Lung (tissue), 12 donors: Measurements from ENCODE around the gene ARHGEF28. TPM values are rescaled to one million over a fixed set of nuclear protein-coding genes. Genes with fewer than 3 reads are reported as not detected.

Source experiments
- ATAC-seq: fragments of 200-7000 bp; cut with Tn5 transposase; one replicate; pipeline ENCODE4 v1.9.1; 2020; ENCODE audit warnings: moderate number of reproducible peaks; ENCODE audit not compliant: insufficient read depth, low FRiP score
- DNase-seq, 3 donors: peaks; one replicate each; pipeline ENCODE4 v3.0.0-alpha.2; 2013 to 2017
- H3K27ac ChIP-seq, 2 donors: one replicate each; pipeline ENCODE4 v1.5.1; 2013; ENCODE audit warnings: mild to moderate bottlenecking in 2 of 2, moderate library complexity in 2 of 2, control low read depth in 1 of 2, inconsistent platforms in 1 of 2, low read depth in 1 of 2, low read length in 1 of 2
- H3K27me3 ChIP-seq, 3 donors: one replicate each; pipeline ENCODE4 v1.5.1; 2013; ENCODE audit warnings: low read length in 2 of 3; ENCODE audit not compliant: control insufficient read depth in 3 of 3, insufficient read depth in 3 of 3
- H3K36me3 ChIP-seq, 4 donors: one replicate each; pipeline ENCODE4 v1.5.1; 2013; ENCODE audit warnings: low read length in 4 of 4, mild to moderate bottlenecking in 1 of 4, moderate library complexity in 1 of 4; ENCODE audit not compliant: control insufficient read depth in 4 of 4, insufficient read depth in 4 of 4
- H3K4me1 ChIP-seq, 5 donors: one replicate each; pipeline ENCODE4 v1.5.1; 2013; ENCODE audit warnings: low read length in 5 of 5, mild to moderate bottlenecking in 2 of 5, moderate library complexity in 1 of 5; ENCODE audit not compliant: control insufficient read depth in 5 of 5, insufficient read depth in 5 of 5
- H3K4me3 ChIP-seq: one replicate; pipeline ENCODE4 v1.5.1; 2013; ENCODE audit warnings: mild to moderate bottlenecking, control low read depth, moderate library complexity
- H3K9ac ChIP-seq, 2 donors: one replicate each; pipeline ENCODE4 v1.5.1; 2013; ENCODE audit warnings: low read length in 2 of 2, control low read depth in 1 of 2; ENCODE audit not compliant: insufficient read depth in 1 of 2
- H3K9me3 ChIP-seq, 4 donors: one replicate each; pipeline ENCODE4 v1.5.1; 2013; ENCODE audit warnings: low read length in 3 of 4, mild to moderate bottlenecking in 1 of 4, moderate library complexity in 1 of 4; ENCODE audit not compliant: control insufficient read depth in 4 of 4, insufficient read depth in 3 of 4
- CTCF ChIP-seq: IDR thresholded peaks from 2 replicates; pipeline ENCODE4 v1.5.1; 2012; ENCODE audit warnings: mild to moderate bottlenecking; ENCODE audit errors: control extremely low read depth, extremely low read depth
- WGBS, 2 donors: extraction: QIAGEN DNeasy Blood & Tissue Kit; methylation state at CpG; one replicate each; pipeline ENCODE4 v1.1.7; 2013; 5-methylcytosine and 5-hydroxymethylcytosine counted together
- polyA plus RNA-seq, 2 donors: library from polyadenylated mRNA; stranded (reverse); fragments of 200-250 nt; gene quantifications; one replicate each; pipeline ENCODE4 v1.2.1, GENCODE V29; 2013
- total RNA-seq, 2 donors: library from RNA; depleted of rRNA in 1 of 2; stranded (reverse); fragments of >200 nt in 1 of 2; gene quantifications; one replicate each; pipeline ENCODE4 v1.2.1, GENCODE V29; 2014 to 2021
- donor health status: control.
- donor health status: control.
- donor health status: Bipolar disorder and iron deficiency.
- donor health status: healthy.
- donor health status: DM: yes; HTN: yes; CAD: no.

The ARHGEF28 gene
- total and polyA plus RNA-seq, 4 donors: 3.0 to 13.0 (median 10.0) TPM

DNA sequence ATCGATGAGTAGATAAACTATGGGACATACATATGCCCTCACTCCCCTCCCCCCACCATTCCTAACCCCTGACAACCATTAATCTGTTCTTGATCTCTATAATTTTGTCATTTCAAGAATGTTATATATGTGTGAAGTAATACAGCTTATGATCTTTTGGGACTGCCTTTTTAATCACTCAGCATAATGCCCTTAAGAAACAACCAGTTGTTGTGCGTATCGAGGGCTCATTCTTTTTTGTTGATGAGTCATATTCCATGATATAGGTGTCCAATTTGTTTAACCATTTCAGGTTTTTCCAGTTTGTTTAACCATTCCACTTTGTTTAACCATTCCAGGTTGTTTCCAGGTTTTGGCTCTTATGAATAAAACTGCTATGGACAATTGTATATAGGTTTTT lies 75.6 kb downstream of the ARHGEF28 start:
- DNase-seq (no peak), ATAC-seq (no peak)
- Histone ChIP-seq H3K27me3 (no peaks in the 10 kb centered on the region), H3K9me3 (no peaks in the 10 kb centered on the region), H3K36me3 (no peaks in the 10 kb centered on the region), H3K4me3 (no peak overlapping the region), H3K27ac (no peak overlapping the region), H3K9ac (no peak overlapping the region), H3K4me1 (no peaks in the 10 kb centered on the region)
- WGBS, 2 donors: 86 to 92% methylated on average over 3 of the region's 3 CpGs
- no peak for TF ChIP-seq CTCF

GRCh38 chr5:73702534-73702933 lies 76.5 kb downstream of the ARHGEF28 start:
- Histone ChIP-seq H3K4me3 (no peak overlapping the region), H3K27me3 (no peaks in the 10 kb centered on the region), H3K9ac (no peak overlapping the region), H3K9me3 (peaks cover 0 to 2% (median 0%) of the 10 kb centered on the region in 4 donors), H3K36me3 (no peaks in the 10 kb centered on the region), H3K4me1 (no peaks in the 10 kb centered on the region), H3K27ac (no peak overlapping the region)
- TF ChIP-seq CTCF: no peak
- ATAC-seq (no peak), DNase-seq (no peak)
- 75 to 88% methylated on average over 1 of the region's 1 CpG for WGBS, 2 donors

- no peaks in the 10 kb centered on the region for H3K36me3 ChIP-seq
- no peak overlapping the region for H3K27ac ChIP-seq
- no peak overlapping the region for H3K4me3 ChIP-seq
- H3K27me3 ChIP-seq: no peaks in the 10 kb centered on the region
- no peak overlapping the region for H3K9ac ChIP-seq
- H3K4me1 ChIP-seq: no peaks in the 10 kb centered on the region
- H3K9me3 ChIP-seq: peaks cover 0 to 2% (median 0%) of the 10 kb centered on the region in 4 donors
- TF ChIP-seq CTCF: no peak
- no peak for DNase-seq
- ATAC-seq: no peak
Observed at GRCh38 chr5:73702951-73703350, 77.0 kb downstream of the ARHGEF28 start.

DNA sequence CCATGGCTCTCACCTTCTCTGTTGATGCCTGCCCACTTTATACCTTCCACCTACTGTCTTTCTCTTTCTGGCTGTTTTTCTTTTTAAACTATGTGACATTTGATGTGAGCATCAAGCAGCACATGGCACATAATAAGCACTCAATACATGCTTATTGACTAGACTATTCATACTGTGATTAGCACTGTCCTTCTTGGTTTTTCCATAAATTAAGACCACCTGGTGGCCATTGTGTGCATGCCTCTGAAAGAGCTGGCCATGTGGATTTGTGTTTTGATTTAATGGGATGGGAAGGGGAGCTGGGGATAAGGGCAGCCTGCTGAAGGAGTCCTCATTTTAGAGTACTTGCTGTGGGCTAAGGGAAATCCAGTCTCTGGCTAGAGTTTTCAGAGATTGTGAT lies 79.4 kb downstream of the ARHGEF28 start:
- Histone ChIP-seq H3K27me3 (no peaks in the 10 kb centered on the region), H3K9ac (no peak overlapping the region), H3K4me1 (no peaks in the 10 kb centered on the region), H3K27ac (no peak overlapping the region), H3K4me3 (no peak overlapping the region), H3K36me3 (no peaks in the 10 kb centered on the region), H3K9me3 (peaks cover 0 to 5% (median 4%) of the 10 kb centered on the region in 4 donors)
- no peak for TF ChIP-seq CTCF
- ATAC-seq (no peak), DNase-seq (no peak)
